Stimulated activated CD4-positive, alpha-beta T cell treated with anti-CD3 and anti-CD28 coated beads, Interleukin-4, amount 100 ng/mL, for 1 hour (primary cell): ENCODE data around the gene DEXI.
A peak's percentile ranks its signal among the peaks of the same experiment; 100 is the strongest.
"Not testable (repeated sequence)": the region's sequence is repeated elsewhere in the genome, so short reads cannot be mapped to it uniquely, and the experiment has no call there.

Source experiments
- DNase-seq: peaks from one replicate; pipeline ENCODE4 v3.0.0-alpha.2; 2020

The DEXI gene

GRCh38 chr16:10925285-10925684 lies 17.0 kb downstream of the DEXI start:
- not testable (repeated sequence) for DNase-seq

DNA sequence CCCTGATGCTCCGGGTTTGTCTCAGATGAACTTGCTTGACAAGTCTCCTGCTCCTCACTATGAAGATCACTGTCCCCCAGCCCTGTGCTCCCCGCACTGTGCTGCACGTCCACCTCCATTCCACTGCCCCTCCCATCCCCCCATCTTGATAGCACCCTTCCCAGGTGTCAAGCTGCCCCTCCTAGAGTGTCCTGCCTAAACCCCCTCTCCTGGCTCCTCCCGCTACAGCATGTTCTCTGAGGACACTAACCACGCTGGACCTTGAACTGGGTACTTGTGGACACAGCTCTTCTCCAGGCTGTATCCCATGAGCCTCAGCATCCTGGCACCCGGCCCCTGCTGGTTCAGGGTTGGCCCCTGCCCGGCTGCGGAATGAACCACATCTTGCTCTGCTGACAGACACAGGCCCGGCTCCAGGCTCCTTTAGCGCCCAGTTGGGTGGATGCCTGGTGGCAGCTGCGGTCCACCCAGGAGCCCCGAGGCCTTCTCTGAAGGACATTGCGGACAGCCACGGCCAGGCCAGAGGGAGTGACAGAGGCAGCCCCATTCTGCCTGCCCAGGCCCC lies 18.5 kb downstream of the DEXI start:
- DNase-seq, result no peak

GRCh38 chr16:10923146-10923649 lies 19.1 kb downstream of the DEXI start:
- no peak for DNase-seq

GRCh38 chr16:10922328-10923145 lies 19.7 kb downstream of the DEXI start:
- DNase-seq, result no peak

DNA sequence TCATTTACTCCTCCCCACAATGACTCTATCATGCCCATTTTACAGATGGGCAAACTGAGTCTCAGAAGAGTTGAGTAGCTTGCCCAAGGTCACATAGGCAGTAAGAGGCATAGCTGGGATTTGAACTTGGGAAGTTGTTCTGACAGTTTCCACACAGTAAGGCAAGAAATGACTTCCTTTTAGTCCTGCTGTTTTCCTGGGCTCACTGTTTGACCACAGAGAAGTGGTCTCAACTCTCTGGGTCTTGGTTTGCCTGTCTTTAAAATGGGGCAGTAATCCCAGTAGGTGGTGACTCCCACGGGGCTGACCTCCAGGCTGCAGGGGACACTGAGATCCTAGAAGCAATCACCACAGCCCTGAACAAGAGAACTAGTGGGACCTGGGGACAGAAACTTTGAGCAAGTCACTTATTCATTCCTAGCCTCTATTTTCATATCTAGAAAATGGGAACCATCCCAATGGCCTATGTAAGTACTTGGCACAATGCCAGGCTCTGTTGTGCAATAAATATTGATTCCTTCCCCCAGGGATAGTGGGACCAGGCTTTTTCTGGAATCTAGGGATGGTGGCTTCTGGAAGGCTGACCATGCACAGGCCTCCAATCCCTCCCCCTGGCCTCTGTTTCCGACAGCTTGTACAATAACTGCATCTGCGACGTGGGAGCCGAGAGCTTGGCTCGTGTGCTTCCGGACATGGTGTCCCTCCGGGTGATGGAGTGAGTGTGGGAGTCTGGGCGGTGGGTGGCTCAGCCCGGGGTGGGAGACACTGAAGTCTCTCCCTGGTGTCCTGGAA lies 20.5 kb downstream of the DEXI start:
- no peak for DNase-seq

GRCh38 chr16:10920726-10921427 lies 21.4 kb downstream of the DEXI start:
- DNase-seq, result no peak

GRCh38 chr16:10919003-10919351 lies 23.3 kb downstream of the DEXI start:
- DNase-seq, result no peak

DNA sequence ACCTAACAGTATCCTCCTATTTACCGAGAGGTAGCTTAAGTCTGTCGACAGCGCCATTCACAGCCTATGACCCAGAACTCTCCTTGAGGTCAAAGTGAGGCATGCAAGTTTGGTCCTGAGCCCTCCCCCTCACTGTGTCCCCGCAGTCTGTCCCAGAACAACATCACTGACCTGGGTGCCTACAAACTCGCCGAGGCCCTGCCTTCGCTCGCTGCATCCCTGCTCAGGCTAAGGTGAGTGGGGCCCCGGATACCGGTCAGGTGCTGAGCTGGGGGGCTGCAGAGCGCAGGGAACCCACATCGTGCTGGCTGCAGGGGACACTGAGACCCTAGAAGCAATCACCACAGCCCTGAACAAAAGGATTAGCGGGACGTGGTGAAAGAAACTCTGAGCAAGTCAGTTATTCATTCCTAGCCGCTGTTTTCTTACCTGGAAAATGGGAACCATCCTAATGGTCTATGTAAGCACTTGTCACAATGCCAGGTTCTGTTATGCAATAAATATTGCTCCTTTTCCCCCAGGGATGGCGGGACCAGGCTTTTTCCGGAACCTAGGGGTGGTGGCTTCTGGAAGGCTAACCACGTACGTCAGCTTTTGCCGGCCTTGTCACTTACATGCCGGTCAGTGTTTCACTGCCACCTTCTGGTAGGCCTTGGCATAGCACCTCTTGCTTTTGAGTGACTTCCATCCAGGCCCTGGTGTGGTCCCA lies 23.8 kb downstream of the DEXI start:
- DNase-seq, result peak; percentile 79

- DNase-seq, result no peak
These were observed 25.7 kb downstream of the DEXI start for GRCh38 chr16:10916534-10916933.

GRCh38 chr16:10911267-10911666 lies 31.0 kb downstream of the DEXI start:
- DNase-seq, result no peak

- no peak for DNase-seq
These were observed 34.6 kb downstream of the DEXI start for GRCh38 chr16:10907757-10908045.

GRCh38 chr16:10906914-10907756 lies 35.1 kb downstream of the DEXI start:
- DNase-seq, result no peak

DNA sequence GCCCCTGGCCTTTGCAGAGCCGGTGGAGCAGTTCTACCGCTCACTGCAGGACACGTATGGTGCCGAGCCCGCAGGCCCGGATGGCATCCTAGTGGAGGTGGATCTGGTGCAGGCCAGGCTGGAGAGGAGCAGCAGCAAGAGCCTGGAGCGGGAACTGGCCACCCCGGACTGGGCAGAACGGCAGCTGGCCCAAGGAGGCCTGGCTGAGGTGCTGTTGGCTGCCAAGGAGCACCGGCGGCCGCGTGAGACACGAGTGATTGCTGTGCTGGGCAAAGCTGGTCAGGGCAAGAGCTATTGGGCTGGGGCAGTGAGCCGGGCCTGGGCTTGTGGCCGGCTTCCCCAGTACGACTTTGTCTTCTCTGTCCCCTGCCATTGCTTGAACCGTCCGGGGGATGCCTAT lies 35.8 kb downstream of the DEXI start:
- no peak for DNase-seq

DNA sequence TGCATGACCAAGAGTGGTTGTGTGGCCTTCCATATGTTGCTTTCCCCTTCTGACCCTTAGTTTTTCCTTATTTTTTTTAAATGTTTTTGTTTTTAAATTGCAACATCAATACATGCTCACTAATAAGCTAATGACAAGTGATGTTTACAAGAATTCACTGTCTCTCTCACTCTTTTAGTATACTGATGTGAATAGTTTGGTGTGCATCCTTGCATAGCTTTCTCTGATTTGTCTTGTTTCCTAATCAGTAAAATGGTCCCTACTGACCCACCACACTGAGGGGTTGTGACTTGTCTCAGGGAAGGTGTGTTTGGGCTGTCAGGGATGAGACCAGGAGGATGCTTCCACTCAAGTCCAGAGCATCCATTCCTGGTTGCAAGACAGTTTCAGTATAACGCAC lies 39.3 kb downstream of the DEXI start:
- DNase-seq, result no peak

DNA sequence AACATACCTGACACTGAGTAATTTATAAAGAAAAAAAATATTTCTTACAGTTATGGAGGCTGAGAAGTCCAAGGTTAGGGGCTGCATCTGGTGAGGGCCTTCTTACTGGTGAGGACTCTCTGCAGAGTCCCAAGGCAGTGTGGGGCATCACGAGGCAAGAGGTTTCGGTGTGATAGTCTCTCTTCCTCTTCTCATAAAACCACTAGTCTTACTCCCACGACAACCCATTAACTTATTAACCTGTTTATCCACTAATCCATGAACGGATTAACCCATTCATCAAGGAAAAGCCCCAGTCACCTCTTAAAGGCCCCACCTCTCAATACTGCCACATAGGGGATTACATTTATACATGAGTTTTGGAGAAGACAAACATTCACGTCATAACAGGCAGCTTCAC lies 45.1 kb downstream of the DEXI start:
- no peak for DNase-seq

DNA sequence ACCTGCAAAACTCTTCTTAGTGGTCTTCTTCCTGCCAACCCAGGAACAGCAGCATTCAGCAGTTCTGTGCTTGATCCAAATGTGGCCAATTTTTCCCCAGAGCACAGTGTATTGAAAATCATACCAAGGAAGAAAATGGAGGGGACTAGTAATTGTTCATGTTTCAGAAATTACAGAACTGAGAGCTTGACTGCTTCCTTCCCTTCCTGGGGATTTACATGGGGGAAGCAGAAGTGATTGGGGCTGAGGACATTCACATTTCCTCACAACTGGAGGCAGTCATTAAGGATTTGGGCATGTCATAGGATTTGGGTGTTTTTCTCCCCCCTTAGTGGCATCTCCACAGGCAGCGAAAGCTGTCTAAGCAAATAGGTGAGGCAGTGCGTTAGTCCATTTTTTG lies 45.5 kb downstream of the DEXI start:
- no peak for DNase-seq

GRCh38 chr16:10896165-10896564 lies 46.1 kb downstream of the DEXI start:
- no peak for DNase-seq

DNA sequence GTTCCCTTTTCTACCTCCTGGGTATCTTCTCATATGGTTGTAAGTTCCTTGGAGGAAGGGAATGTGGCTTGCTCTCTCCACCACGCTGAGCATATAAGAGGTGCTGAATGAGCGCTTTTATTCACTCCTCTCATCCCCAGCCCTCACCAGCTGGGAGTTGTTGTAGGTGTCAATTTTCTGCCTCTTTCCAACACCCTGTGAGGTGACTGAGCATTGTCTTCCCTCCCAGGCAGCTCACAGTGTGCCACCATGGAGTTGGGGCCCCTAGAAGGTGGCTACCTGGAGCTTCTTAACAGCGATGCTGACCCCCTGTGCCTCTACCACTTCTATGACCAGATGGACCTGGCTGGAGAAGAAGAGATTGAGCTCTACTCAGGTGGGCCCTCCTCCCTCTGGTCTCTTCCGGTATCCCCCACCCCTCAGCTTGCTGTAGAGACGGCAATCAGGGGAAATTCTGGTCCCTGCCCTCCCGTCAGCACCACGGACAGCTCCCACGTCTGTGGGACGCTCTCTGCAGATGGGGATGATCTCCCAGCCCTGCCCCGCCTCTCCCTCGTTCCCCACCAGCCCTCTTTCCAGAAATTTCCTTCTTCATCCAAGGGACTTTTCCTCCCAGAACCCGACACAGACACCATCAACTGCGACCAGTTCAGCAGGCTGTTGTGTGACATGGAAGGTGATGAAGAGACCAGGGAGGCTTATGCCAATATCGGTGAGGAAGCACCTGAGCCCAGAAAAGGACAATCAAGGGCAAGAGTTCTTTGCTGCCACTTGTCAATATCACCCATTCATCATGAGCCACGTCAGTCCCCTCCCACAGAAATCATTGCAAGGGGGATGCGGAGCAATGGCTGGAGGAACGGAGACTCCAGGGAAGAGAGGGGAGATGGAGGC lies 47.0 kb downstream of the DEXI start:
- peak; percentile 32 for DNase-seq

DNA sequence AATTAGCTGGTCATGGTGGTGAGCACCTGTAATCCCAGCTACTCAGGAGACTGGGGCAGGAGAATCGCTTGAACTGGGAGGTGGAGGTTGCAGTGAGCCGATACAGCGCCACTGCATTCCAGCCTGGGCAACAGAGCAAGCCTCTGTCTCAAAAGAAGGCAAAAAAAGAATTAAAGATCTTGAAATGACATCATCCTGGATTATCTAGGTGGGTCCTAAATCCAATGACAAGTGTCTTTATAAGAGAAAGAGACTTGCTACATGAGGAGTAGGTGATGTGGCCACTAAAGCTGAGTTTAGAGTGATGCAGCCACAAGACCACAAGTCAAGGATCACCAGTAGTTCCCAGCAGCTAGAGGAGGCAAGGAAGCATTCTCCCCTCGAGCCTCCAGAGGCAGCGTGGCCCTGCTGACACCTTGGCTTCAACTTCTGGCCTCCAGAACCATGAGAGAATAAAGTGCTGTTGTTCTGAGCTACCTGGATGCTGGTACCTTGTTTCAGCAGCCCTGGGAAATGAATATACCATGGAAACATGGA lies 49.4 kb downstream of the DEXI start:
- no peak for DNase-seq

DNA sequence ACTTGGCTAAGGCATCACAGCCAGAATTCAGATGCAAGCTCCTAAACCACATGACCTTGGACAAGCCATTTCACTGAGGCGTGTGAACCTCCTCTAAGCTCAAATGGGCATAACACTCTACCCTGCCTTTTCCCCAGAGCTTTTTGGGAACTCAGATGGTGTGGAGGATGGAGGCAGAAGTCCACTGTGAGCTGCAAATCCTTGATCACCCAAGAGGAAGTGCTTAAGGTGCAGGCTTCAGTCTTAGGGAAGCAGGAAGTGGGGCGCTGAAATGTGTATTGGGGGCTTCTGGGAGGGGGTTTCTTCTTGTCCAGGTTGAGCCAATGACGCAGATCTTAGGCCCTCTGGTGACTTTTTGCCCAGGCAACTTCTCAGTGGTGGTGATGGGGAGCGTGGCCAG lies 52.4 kb downstream of the DEXI start:
- no peak for DNase-seq
